Mesenchymal stem cell (in vitro differentiated cells and primary cell): ENCODE results near the gene NKX6-1.

Source experiments
- DNase-seq: peaks from one replicate; pipeline ENCODE4 v3.0.0-alpha.2; 2013
- H2AFZ ChIP-seq: one replicate; pipeline ENCODE4 v1.6.1; 2013; ENCODE audit warnings: low read depth, mild to moderate bottlenecking, control low read depth, inconsistent platforms, low read length, moderate library complexity
- H2AK5ac ChIP-seq: 2 replicates; pipeline ENCODE4 v1.6.1; 2013; ENCODE audit warnings: low read length, moderate library complexity, mild to moderate bottlenecking, inconsistent platforms; ENCODE audit not compliant: severe bottlenecking
- H2BK120ac ChIP-seq: one replicate; pipeline ENCODE4 v1.6.1; 2013; ENCODE audit warnings: low read depth, mild to moderate bottlenecking, inconsistent platforms, low read length, moderate library complexity
- H2BK12ac ChIP-seq, 2 experiments: one replicate each; pipeline ENCODE4 v1.6.1; 2013; ENCODE audit warnings: inconsistent platforms in 2 of 2, low read length in 2 of 2, mild to moderate bottlenecking in 2 of 2, moderate library complexity in 2 of 2, control low read depth in 1 of 2
- H2BK15ac ChIP-seq: one replicate; pipeline ENCODE4 v1.6.1; 2013; ENCODE audit warnings: mild to moderate bottlenecking, low read depth, inconsistent platforms; ENCODE audit not compliant: poor library complexity, severe bottlenecking
- H2BK5ac ChIP-seq: 2 replicates; pipeline ENCODE4 v1.6.1; 2013; ENCODE audit warnings: low read depth, mild to moderate bottlenecking, low read length, control low read depth, inconsistent platforms; ENCODE audit not compliant: poor library complexity, severe bottlenecking
- H3K14ac ChIP-seq, 2 experiments: one replicate each; pipeline ENCODE4 v1.6.1; 2013; ENCODE audit warnings: inconsistent platforms in 2 of 2, low read length in 2 of 2, control low read depth in 1 of 2, mild to moderate bottlenecking in 1 of 2, moderate library complexity in 1 of 2
- H3K18ac ChIP-seq, 2 experiments: one replicate each; pipeline ENCODE4 v1.6.1; 2013; ENCODE audit warnings: inconsistent platforms in 2 of 2, low read length in 2 of 2, control low read depth in 1 of 2, low read depth in 1 of 2, mild to moderate bottlenecking in 1 of 2
- H3K23ac ChIP-seq, 2 experiments: one replicate each; pipeline ENCODE4 v1.6.1; 2013; ENCODE audit warnings: inconsistent platforms in 2 of 2, low read length in 2 of 2, mild to moderate bottlenecking in 2 of 2, moderate library complexity in 2 of 2, control low read depth in 1 of 2
- H3K27ac ChIP-seq: 2 replicates; pipeline ENCODE4 v1.5.1; 2013; ENCODE audit warnings: mild to moderate bottlenecking, moderate library complexity, low read length, control low read depth, inconsistent platforms; ENCODE audit not compliant: poor library complexity, severe bottlenecking
- H3K27me3 ChIP-seq, 2 experiments: 2 replicates each; pipeline versions ENCODE4 v1.6.1 to v1.7.0; 2013; ENCODE audit warnings: low read length in 2 of 2, mild to moderate bottlenecking in 2 of 2, moderate library complexity in 2 of 2, control low read depth in 1 of 2, inconsistent platforms in 1 of 2; ENCODE audit not compliant: control insufficient read depth in 1 of 2, insufficient read depth in 1 of 2
- H3K36me3 ChIP-seq, 2 experiments: 2 replicates each; pipeline versions ENCODE4 v1.6.1 to v1.7.0; 2013; ENCODE audit warnings: low read length in 2 of 2, control low read depth in 1 of 2, inconsistent platforms in 1 of 2, low read depth in 1 of 2, mild to moderate bottlenecking in 1 of 2; ENCODE audit not compliant: insufficient read depth in 2 of 2, control insufficient read depth in 1 of 2
- H3K4ac ChIP-seq, 2 experiments: one replicate each; pipeline ENCODE4 v1.6.1; 2013; ENCODE audit warnings: inconsistent platforms in 2 of 2, low read length in 2 of 2, mild to moderate bottlenecking in 2 of 2, moderate library complexity in 2 of 2, control low read depth in 1 of 2, low read depth in 1 of 2
- H3K4me1 ChIP-seq: 2 replicates; pipeline ENCODE4 v1.6.1; 2013; ENCODE audit warnings: low read depth, low read length, control low read depth; ENCODE audit not compliant: control insufficient read depth, insufficient read depth
- H3K4me2 ChIP-seq: 2 replicates; pipeline ENCODE4 v1.6.1; 2013; ENCODE audit warnings: low read length, mild to moderate bottlenecking, inconsistent platforms; ENCODE audit not compliant: poor library complexity, severe bottlenecking
- H3K4me3 ChIP-seq, 2 experiments: 2 replicates each; pipeline versions ENCODE4 v1.5.1 to v1.7.0; 2013; ENCODE audit warnings: low read length in 2 of 2, mild to moderate bottlenecking in 2 of 2, control low read depth in 1 of 2, low read depth in 1 of 2; ENCODE audit not compliant: insufficient read depth in 1 of 2
- H3K79me1 ChIP-seq: replicated peaks from 2 replicates; pipeline ENCODE4 v1.6.1; 2013; ENCODE audit warnings: mild to moderate bottlenecking, control low read depth, low read length, inconsistent platforms; ENCODE audit not compliant: poor library complexity, severe bottlenecking
- H3K9ac ChIP-seq: 2 replicates; pipeline ENCODE4 v1.7.0; 2013; ENCODE audit warnings: mild to moderate bottlenecking, low read length, moderate library complexity
- H3K9me3 ChIP-seq: 2 replicates; pipeline ENCODE4 v1.7.0; 2013; ENCODE audit warnings: mild to moderate bottlenecking, low read length; ENCODE audit not compliant: control insufficient read depth
- H4K8ac ChIP-seq: one replicate; pipeline ENCODE4 v1.6.1; 2013; ENCODE audit warnings: inconsistent platforms, mild to moderate bottlenecking, low read length, moderate library complexity
- H4K91ac ChIP-seq: one replicate; pipeline ENCODE4 v1.6.1; 2013; ENCODE audit warnings: mild to moderate bottlenecking, low read length, inconsistent platforms
- whole genome bisulfite sequencing: methylation state at CpG from one replicate; pipeline ENCODE4 v1.1.7; 2013; ENCODE audit warnings: mixed read lengths; 5-methylcytosine and 5-hydroxymethylcytosine counted together

NKX6-1 gene

GRCh38 chr4:84470204-84470785, 28.8 kb downstream of the NKX6-1 start:
- no peaks in the 10 kb centered on the region for H3K4me1 ChIP-seq
- no peak overlapping the region for H3K27ac ChIP-seq
- H2AK5ac ChIP-seq: no peak overlapping the region
- no peak overlapping the region for H4K91ac ChIP-seq
- WGBS: 40% methylated on average over 3 of the region's 4 CpGs
- no peak overlapping the region for H3K4ac ChIP-seq
- no peak overlapping the region for H3K23ac ChIP-seq
- H4K8ac ChIP-seq: no peak overlapping the region
- H3K36me3 ChIP-seq: no peaks in the 10 kb centered on the region
- no peak for DNase-seq
- no peak overlapping the region for H3K9ac ChIP-seq
- no peaks in the 10 kb centered on the region for H3K9me3 ChIP-seq
- H2BK120ac ChIP-seq: no peak overlapping the region
- peaks cover 0 to 30% of the 10 kb centered on the region in 2 experiments for H3K27me3 ChIP-seq
- no peak overlapping the region for H3K4me3 ChIP-seq
- H2BK12ac ChIP-seq: no peak overlapping the region
- H2AFZ ChIP-seq: no peak overlapping the region
- H3K14ac ChIP-seq: no peak overlapping the region
- H2BK5ac ChIP-seq: no peak overlapping the region
- no peak overlapping the region for H3K4me2 ChIP-seq
- H3K79me1 ChIP-seq: no peaks in the 10 kb centered on the region
- no peak overlapping the region for H3K18ac ChIP-seq
- H2BK15ac ChIP-seq: no peak overlapping the region

GRCh38 chr4:84467601-84468000, 31.5 kb downstream of the NKX6-1 start:
- Histone ChIP-seq H2BK120ac (no peak overlapping the region), H2BK5ac (no peak overlapping the region), H3K27ac (no peak overlapping the region), H3K14ac (no peak overlapping the region), H4K91ac (no peak overlapping the region), H3K4me3 (no peak overlapping the region), H2AK5ac (no peak overlapping the region), H3K4ac (no peak overlapping the region), H3K4me2 (no peak overlapping the region), H3K36me3 (no peaks in the 10 kb centered on the region), H3K9me3 (no peaks in the 10 kb centered on the region), H3K4me1 (no peaks in the 10 kb centered on the region), H3K79me1 (no peaks in the 10 kb centered on the region), H2BK15ac (no peak overlapping the region), H4K8ac (no peak overlapping the region), H3K23ac (no peak overlapping the region), H3K27me3 (peaks cover 0 to 16% of the 10 kb centered on the region in 2 experiments), H2BK12ac (no peak overlapping the region), H3K9ac (no peak overlapping the region), H3K18ac (no peak overlapping the region), H2AFZ (no peak overlapping the region)
- 40% methylated on average over 1 of the region's 3 CpGs for WGBS
- DNase-seq: no peak

GRCh38 chr4:84459783-84460182, 39.3 kb downstream of the NKX6-1 start:
- H2BK15ac ChIP-seq: no peak overlapping the region
- WGBS: no CpG with 5 or more reads among the region's 1 CpG
- no peak overlapping the region for H3K4me2 ChIP-seq
- H2AK5ac ChIP-seq: no peak overlapping the region
- no peak overlapping the region for H3K4ac ChIP-seq
- H2BK12ac ChIP-seq: no peak overlapping the region
- no peak overlapping the region for H3K9ac ChIP-seq
- H3K27me3 ChIP-seq: peaks cover 0 to 8% of the 10 kb centered on the region in 2 experiments
- no peaks in the 10 kb centered on the region for H3K79me1 ChIP-seq
- H3K27ac ChIP-seq: no peak overlapping the region
- DNase-seq: no peak
- H2AFZ ChIP-seq: no peak overlapping the region
- no peak overlapping the region for H3K23ac ChIP-seq
- H3K14ac ChIP-seq: no peak overlapping the region
- no peak overlapping the region for H3K4me3 ChIP-seq
- no peak overlapping the region for H4K8ac ChIP-seq
- H3K4me1 ChIP-seq: no peaks in the 10 kb centered on the region
- H3K36me3 ChIP-seq: no peaks in the 10 kb centered on the region
- H2BK120ac ChIP-seq: no peak overlapping the region
- no peaks in the 10 kb centered on the region for H3K9me3 ChIP-seq
- no peak overlapping the region for H2BK5ac ChIP-seq
- no peak overlapping the region for H4K91ac ChIP-seq
- H3K18ac ChIP-seq: no peak overlapping the region

- Histone ChIP-seq H2BK15ac (no peak overlapping the region), H3K9me3 (no peaks in the 10 kb centered on the region), H3K23ac (no peak overlapping the region), H2AFZ (no peak overlapping the region), H3K4ac (no peak overlapping the region), H3K36me3 (no peaks in the 10 kb centered on the region), H2AK5ac (no peak overlapping the region), H3K18ac (no peak overlapping the region), H3K9ac (no peak overlapping the region), H3K4me3 (no peak overlapping the region), H2BK120ac (no peak overlapping the region), H2BK5ac (no peak overlapping the region), H4K91ac (no peak overlapping the region), H3K4me2 (no peak overlapping the region), H3K14ac (no peak overlapping the region), H3K27ac (no peak overlapping the region), H3K79me1 (no peaks in the 10 kb centered on the region), H4K8ac (no peak overlapping the region), H2BK12ac (no peak overlapping the region), H3K4me1 (no peaks in the 10 kb centered on the region), H3K27me3 (peaks cover 0 to 14% of the 10 kb centered on the region in 2 experiments)
- DNase-seq: no peak
- 88% methylated on average over 4 of the region's 4 CpGs for WGBS
Observed at GRCh38 chr4:84456157-84456556, 42.9 kb downstream of the NKX6-1 start.
